T47D (cell line): Measurements from ENCODE around the gene HS6ST3.

Source experiments
- DNase-seq, 2 experiments: peaks; one replicate each; pipeline versions ENCODE4 v3.0.0 to v3.0.0-alpha.2; 2011 to 2012; ENCODE audit warnings: low read depth in 1 of 2, low spot score in 1 of 2
- JUND ChIP-seq: IDR thresholded peaks from 2 replicates; pipeline ENCODE4 v1.6.1; 2012; ENCODE audit warnings: low read depth
- in situ Hi-C: cut with HindIII; loops from 2 replicates; pipeline ENCODE4 v1.10.0; 2016; ENCODE audit warnings: low sequenced_read_pairs, low pct_unique_long_range_greater_than_20kb

The HS6ST3 gene

DNA sequence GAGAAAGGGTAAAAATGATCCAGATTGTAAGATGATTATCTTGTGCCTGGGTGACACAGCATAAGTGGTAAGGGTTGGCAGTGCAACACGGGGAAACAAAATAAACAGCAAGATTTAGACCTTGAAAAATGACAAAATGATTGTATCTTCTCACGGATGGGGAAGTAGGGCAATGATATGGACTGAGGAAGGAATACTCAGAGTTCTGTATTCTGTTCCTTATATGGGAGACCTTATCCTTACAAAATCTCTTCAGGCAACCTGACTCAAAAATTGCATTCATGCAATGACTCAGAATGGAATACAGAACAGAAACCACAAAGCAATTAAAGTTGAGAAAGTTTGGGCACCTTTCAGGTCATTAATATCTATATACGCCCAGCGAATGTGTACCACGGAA, 149.0 kb downstream of the HS6ST3 start:
- peak in 1 of 2 experiments; percentile 3 for DNase-seq
- in situ Hi-C loops, result no loop called here
- no peak for TF ChIP-seq JUND

DNA sequence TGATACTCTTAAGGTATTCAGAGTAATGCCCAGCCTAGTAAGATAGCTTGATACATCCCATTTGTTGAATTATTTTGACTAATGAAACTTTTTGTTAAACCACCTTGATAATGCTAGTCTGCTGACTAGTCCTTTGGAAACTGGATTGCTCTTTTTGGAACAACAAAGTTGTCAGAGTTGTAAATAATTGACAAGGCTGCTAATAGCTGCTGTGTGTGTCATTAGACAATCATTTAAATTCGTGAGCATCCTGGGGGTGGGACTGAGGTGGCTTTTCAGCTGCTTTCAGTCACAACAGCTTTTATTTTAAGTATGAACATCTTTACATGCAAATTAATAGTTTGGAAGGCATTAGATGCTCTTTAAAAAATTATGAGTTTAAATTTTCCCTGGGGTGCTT, 153.5 kb downstream of the HS6ST3 start:
- in situ Hi-C loops, result no loop called here
- TF ChIP-seq JUND, result no peak
- DNase-seq, result no peak

- peak in 1 of 2 experiments; percentile 1 for DNase-seq
- in situ Hi-C loops, result no loop called here
- TF ChIP-seq JUND, result no peak
These were observed 158.2 kb downstream of the HS6ST3 start for GRCh38 chr13:96248103-96248502.

DNA sequence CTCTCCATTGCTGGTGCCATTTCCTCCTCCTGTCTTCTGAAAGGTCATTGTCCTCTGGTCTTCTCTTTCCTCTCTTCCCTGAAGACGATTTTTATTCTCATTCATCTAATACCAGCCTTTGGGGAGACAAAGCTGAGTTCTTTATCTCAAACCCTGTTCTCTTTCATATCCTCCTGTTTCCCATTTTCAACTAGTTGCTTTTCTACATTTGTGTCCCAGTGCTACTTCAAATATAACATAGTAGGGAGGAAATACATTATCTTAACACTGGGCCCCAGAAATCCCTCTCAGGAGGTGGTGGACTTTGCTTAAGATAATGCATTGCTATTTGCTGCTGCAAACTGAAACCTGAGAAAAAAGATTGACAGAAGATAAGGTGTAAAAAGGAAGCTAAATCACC, 159.1 kb downstream of the HS6ST3 start:
- TF ChIP-seq JUND, result no peak
- DNase-seq, result no peak
- in situ Hi-C loops, result no loop called here

DNA sequence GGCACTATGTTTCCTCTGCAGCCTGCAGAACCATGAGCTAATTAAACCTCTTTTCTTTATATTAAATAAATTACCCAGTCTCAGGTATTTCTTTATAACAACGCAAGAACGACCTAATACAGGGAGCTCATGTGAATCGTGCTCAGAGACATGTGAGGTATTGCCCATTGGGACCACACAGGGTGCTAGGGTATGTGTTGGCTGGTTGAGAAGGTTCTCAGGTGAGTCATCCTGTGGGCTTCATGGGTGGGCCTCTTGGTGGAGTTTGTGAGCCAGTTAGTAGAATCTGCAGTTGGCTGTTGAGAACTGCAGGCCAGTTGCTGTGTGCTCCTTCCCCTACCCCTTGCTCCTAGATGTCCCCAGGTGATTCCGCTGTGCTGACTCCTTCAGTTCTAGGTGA, 163.0 kb downstream of the HS6ST3 start:
- TF ChIP-seq JUND, result no peak
- no peak for DNase-seq
- in situ Hi-C loops, result no loop called here

GRCh38 chr13:96273196-96273595, 183.3 kb downstream of the HS6ST3 start:
- no peak for TF ChIP-seq JUND
- in situ Hi-C loops, result no loop called here

GRCh38 chr13:96274046-96274445, 184.1 kb downstream of the HS6ST3 start:
- in situ Hi-C loops, result no loop called here
- no peak for DNase-seq
- no peak for TF ChIP-seq JUND

More at GRCh38 chr13:96273196-96273595, 183.3 kb downstream of the HS6ST3 start:
- no peak for DNase-seq

DNA sequence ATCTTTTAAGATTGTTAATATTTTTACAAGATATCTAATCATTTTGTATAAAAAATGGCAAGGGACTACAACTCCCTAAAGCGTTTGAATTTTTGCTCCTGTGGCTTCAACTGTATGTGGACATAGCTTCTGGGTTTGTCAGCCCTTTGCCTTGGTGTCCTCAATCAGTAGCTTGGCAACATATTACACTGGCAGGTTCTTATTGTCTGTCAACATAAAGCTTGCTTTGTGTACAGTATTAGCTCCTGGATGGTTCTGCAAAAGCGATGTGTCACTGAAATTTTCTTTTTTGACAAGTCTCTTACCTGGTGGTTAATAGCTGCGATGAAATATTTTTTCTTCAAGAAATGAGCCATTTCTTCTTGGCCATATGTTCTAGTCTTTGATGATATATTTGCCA, 190.0 kb downstream of the HS6ST3 start:
- TF ChIP-seq JUND, result no peak
- no peak for DNase-seq
- in situ Hi-C loops, result no loop called here

DNA sequence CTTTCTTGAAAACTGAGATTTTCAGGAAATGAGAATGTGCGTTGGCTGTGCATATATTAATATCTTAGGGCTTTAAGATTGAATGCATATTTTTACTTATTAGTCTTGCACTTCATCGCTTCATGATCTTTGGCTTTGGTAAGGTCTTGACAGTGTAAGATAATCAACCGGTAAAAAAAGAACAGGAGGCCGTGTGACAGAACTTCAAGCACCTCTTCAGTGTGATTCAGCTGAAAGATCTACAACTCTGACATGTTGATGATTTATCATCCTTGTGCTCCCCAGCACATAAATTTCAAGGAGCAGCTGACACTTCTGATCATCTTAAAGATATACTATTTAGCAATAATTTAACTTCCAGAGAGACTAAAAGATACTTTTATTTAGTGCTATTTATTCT, 195.1 kb downstream of the HS6ST3 start:
- in situ Hi-C loops, result no loop called here

DNA sequence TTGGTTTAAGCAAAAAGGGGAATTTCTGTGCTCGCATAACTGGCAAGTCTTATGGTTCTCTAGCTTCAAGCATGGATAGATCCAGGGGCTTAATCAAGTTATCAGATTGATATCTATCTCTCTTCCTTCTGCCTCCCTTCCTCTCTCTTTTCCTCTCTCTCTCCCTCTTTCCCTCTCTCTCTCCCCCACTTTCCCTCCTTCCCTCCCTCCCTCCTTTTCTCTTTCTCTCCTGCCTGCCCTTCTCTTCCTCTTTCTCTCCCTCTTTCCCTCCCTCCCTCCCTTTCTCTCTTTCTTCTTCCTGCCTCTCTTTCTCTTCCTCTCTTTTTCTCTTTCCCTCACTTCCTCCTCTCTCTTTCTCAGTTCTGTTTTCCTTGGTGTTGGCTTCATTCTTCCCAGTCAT, 195.8 kb downstream of the HS6ST3 start:
- in situ Hi-C loops, result no loop called here
- no peak for TF ChIP-seq JUND
- DNase-seq, result no peak

More for the DNA sequence above, 195.1 kb downstream of the HS6ST3 start:
- no peak for TF ChIP-seq JUND
- no peak for DNase-seq

- in situ Hi-C loops, result no loop called here
- no peak for DNase-seq
- no peak for TF ChIP-seq JUND
These were observed 205.3 kb downstream of the HS6ST3 start for GRCh38 chr13:96294930-96295881.

GRCh38 chr13:96297360-96297759, 207.5 kb downstream of the HS6ST3 start:
- no peak for TF ChIP-seq JUND
- in situ Hi-C loops, result no loop called here
- DNase-seq, result no peak

- in situ Hi-C loops, result no loop called here
- no peak for TF ChIP-seq JUND
- DNase-seq, result peak in 1 of 2 experiments; percentile 9
These were observed 209.3 kb downstream of the HS6ST3 start for GRCh38 chr13:96299235-96299634.
